ENCODE data around the gene LMOD3.
A peak's percentile ranks its signal among the peaks of the same experiment; 100 is the strongest.

The LMOD3 gene

DNA sequence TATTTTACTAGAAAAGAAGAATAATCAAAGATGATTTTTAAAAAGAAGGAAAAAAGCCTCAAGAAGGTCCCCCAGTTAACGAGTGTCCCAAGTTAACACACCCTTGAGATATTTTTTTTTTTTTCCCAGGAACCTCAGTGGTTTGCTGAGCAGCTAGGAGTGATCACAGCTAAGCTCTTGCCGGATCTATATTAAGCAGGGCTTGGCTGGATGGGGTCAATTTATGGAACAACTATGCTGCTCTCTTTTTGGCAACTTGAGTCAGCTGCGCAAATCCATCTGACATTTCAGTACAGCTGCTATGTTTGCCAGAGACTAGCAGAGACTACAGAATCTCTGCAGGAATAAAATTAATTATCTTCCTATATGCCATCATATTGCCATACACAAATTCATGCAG lies at the start of gene LMOD3:
Gene LMOD3, minus strand, starts transcription at position 193 of the 400 bp plus-strand sequence. CDS start 209 bp downstream, outside the sequence.
- no peak for DNase-seq

DNA sequence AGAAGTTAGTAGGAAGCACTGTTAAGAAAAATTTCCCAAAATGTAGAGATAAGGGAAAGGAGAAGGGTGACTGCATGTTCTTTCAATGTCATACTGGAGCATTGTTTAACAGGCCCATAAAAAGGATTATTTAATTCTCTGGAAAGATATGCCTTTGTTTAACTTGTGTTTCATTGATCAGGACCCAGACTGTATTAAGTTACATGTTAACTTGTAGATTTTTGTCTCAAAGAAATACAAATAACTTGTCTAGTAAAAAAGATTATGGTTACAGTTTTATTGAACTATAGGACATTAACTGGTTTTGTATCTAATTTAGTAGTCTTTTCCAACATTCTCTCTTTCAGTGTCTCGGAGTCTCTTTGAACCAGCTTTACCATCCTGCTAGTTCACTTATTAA lies 49.7 kb upstream of the LMOD3 start:
- no peak for DNase-seq

DNA sequence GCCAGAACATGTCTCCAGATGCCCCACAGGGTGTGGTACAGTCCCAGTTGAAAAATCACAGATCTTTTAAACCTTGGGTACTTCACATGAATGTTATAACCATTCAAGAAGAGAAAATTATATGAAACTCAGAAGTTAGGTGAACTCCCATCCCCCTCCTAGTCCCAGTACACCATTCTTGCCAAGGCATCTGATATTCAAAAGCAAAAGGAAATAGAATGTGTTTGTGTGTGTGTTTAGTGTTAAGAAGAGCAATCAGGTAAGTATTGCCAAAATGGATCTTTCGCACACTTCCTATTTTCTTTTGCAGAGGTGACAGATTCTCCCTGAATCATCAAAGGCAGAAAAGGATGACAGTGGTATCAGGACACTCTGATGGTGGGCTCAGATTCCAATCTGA lies 44.1 kb upstream of the LMOD3 start:
- DNase-seq, result no peak

GRCh38 chr3:69165744-69166143 lies 43.3 kb upstream of the LMOD3 start:
- no peak for DNase-seq

DNA sequence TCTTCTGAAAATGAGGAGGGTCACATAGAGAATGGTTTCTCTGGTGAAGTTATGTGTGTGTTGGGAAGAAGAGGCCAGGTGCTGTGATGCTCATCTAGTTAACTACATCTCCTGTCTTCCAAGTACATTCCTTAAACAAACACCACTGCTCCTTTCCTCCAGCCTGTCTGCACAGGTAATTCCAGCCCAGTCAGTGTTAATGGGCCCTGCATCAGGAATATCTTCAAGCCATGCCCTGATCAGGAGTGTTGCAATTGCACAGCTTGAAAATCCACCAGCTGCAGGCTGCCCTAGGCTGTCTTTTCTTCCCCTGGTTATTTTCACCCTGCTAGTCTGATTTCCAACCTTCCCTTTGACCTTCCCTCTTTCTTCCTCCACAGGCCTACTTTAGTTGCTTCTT lies 41.9 kb upstream of the LMOD3 start:
- no peak for DNase-seq

DNA sequence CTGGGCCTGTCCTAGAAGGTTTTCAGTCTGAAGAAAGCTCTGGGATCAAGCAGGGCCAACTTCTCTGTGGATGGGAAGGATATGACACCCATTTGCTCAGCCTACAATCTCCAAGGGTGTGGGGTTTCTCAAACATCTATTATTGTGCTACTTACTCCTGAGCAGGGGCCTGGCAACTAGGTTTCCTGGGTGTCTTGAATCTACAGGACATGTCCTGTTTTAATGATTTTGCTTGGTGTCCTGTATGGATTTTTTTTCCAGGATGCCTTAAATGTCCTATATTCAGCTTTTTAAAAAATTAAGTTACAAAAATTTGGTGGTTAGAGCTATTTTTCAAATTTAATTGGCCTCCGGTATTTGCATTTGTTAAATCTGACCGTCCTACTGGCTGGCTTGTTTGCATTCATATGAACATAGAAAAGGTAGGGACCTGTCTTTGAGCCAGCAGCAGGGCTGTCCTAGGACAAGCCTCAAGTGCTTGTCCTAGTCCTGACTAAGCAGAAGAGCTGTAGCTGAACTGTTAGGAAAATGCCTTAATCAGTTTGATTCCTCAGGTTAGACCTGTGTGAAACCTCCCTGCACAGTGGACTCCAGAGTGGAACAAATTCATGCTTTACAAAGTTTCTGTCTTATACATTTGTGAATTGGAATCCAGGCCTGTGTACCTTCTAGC lies 40.0 kb upstream of the LMOD3 start:
- no peak for DNase-seq

DNA sequence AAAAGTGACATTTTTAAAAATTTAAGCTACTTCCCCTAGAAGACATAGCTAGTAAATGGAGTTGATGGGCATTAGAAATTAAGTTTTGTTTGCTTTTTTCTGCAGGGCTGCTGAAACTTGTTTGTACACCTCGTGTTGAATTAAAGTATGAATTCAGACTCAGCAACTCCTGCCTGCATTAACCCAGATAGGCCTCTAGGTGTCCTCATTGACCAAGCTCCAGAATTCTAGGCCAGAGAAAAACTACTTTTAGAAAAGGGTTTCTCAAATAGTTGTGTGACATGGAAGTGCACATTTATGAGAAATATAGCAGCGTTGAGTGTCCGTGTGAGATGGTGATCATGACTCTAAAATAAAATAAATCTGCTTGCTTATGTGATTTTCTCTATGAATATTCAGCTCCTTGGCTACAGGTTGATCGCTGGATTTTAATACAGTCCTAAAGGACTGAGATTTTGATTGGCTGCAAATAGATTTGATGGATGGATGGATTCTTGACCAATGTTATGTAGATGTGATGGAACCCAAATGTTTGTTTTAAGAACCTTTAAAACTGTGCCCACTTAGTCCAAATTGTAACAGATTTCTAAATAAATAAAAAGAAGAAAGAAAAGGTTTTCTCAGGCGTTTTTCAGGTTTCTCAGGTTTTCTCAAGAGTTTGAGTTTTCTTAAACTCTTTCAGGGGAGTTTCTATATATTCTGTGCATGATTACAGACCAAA lies 39.4 kb upstream of the LMOD3 start:
- peak; percentile 43 for DNase-seq

DNA sequence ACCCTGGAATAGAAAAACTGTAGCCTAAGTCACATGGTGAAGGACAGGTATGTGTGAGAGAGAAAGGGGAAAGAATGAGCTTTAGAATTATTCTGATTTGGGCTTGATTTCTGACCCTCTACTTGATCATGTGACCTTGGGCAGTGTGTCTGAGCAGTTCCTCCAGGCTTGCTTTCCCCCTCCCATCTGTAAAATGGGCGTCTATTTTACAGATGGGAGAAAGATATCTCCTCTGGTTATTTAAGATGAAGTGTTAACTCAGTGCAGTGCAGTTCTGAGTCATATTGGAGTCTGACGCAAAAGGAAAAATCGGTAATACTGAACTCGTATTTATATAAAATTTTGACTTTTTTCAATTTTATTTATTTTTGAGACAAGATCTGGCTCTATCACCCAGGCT lies 38.1 kb upstream of the LMOD3 start:
- no peak for DNase-seq

DNA sequence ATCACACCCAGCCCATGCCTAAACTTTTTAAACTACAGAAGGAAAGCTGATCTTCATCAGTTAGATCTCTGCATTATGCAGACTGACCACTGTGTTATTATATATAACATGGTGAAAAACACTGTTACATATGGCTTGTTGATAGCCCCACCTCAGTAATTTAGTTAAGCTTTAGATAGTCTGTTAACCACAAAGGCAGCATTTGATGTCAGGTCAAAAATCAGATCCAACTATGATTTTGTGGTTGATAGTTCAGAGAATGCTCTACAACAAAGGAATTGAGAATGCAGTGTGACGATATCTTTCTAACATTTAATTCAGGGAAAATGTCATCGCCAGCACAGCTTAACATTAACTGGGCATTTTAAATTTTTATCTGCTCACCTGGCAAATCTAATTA lies 37.7 kb upstream of the LMOD3 start:
- DNase-seq, result no peak

GRCh38 chr3:69149586-69149985 lies 27.2 kb upstream of the LMOD3 start:
- DNase-seq, result no peak

GRCh38 chr3:69145688-69146087 lies 23.3 kb upstream of the LMOD3 start:
- no peak for DNase-seq

- no peak for DNase-seq
Observed at GRCh38 chr3:69144631-69145245, 22.3 kb upstream of the LMOD3 start.

DNA sequence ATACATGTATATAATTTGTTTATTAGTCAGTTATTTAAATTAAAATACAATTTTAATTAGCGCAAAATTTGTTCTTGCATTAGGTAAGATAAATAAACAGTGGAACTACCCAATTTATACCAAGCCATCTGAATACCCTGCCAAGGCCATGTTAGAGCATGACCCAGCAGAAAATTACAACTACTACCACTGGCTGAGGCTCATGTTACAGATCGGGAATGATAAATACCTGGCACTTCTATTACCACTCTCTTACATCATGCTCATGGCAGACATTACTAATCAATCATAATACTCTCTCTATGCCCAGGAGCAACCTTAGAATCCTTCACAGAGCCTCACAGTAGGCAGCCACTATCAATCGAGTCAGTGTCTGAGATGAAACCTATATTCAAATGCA lies 21.2 kb upstream of the LMOD3 start:
- no peak for DNase-seq

GRCh38 chr3:69142797-69143454 lies 20.5 kb upstream of the LMOD3 start:
- no peak for DNase-seq

DNA sequence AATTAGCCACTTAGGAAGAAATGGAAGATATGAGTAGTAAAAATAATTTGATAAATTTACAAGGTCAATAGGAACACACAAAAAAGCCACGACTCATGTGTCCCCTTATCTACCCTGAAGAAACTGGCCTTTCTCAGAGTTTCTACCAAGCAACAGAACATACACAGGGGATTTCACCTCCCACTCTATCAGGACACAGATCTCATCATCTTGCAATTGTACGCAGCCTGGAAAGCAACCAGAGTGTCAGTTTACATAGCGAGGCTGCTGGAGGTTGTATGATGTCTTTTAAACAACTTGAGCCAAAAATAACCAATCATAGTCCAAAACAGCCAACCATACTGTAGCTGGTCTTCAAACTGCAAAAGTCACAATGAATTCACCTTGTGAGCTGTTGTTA lies 19.7 kb upstream of the LMOD3 start:
- DNase-seq, result no peak

- no peak for DNase-seq
Observed at GRCh38 chr3:69141313-69141712, 18.9 kb upstream of the LMOD3 start.

- DNase-seq, result no peak
Observed at GRCh38 chr3:69137412-69137811, 15.0 kb upstream of the LMOD3 start.

DNA sequence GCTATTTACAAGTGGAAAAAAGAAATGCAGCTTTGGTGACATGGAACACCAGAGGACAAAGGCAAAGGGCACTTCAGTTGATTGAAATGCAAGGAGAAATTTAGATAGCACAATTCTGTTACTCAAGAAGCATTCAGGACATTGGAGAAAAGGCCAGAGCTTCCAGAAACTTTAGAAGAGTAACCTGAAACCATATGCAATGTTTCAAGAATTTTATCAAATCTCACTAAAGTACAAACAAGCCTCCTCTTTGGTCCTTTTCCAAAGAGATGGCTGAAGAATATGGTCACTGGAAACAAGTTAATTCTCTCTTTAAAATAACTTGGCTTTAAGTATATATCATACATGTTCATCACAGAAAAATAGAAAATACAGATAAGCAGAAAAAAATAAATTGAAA lies 14.6 kb upstream of the LMOD3 start:
- DNase-seq, result no peak

GRCh38 chr3:69130689-69131088 lies 8.3 kb upstream of the LMOD3 start:
- no peak for DNase-seq

DNA sequence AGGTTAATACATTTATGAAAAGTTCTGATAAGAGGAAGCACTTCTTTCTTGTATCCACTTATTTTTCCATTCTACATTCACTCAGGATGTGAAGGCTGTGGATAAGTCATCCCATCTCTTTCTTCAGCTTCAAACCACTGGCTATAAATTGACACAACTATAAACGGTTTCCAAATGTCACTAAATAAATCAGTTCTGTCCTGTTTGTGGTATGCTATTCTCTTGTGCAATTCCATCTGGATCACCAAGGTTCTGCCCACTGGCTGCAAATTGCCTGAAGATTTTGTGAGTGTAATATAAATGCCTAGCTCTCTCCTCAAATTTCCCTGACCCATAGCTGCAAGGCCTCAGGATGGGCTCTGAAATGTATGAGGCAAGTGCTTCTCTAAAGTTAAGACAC lies 7.1 kb upstream of the LMOD3 start:
- DNase-seq, result no peak

- no peak for DNase-seq
Observed at GRCh38 chr3:69128509-69128908, 6.1 kb upstream of the LMOD3 start.

DNA sequence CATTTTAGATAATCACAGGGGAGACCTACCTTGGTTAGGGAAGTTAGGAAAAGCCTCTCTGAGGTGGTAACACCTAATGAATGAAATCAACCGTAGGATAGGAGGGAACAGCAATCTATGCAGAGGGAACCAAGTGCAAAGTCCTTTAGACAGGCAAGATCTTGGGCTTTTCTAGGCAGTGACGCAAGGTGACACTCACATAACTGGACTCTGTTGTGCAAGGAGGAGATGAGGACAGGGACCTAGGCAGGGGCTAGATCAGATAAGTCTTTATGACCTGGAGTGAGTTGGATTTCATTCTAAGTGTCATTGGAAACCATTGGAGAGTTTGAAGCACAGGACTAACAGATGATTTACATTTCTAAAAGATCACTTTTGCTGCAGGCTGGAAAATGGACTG lies 4.6 kb upstream of the LMOD3 start:
- no peak for DNase-seq

- no peak for DNase-seq
Observed at GRCh38 chr3:69126216-69126615, 3.8 kb upstream of the LMOD3 start.

DNA sequence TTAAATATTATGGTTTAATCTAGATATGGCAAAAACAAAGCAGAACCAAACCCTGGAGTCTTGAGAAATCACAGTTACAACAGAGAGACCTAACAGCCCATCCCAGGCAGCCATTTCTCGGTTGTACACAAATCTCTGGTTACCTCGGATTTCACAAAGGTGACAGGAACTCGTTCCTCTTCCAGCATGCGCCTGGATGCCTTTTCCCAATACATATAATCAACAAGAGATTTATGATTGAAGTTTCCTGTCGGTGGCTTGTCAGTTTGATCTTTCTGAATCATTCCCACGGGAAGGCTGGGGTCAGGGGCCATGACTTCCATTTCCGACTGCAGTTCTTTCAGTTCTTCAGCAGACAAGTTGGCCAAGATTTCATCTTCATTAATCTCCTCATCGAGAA lies 445 bp downstream of the LMOD3 start:
- DNase-seq, result no peak
